ENCODE measurements around the gene UIMC1. TPM values are rescaled to one million over a fixed set of nuclear protein-coding genes. Genes with fewer than 3 reads are reported as not detected.
"Not testable (repeated sequence)": the region's sequence is repeated elsewhere in the genome, so short reads cannot be mapped to it uniquely, and the experiment has no call there.

Gene UIMC1
- total RNA-seq, result 20.4 and 30.8 TPM in 2 replicates
- 22.3 and 25.3 TPM in 2 replicates for polyA plus RNA-seq

- Histone ChIP-seq H3K4me3 (peak within 1 kb of the TSS; percentile 76), H3K4me1 (ENCODE audit: low read depth) (peaks cover 7% of the 10 kb centered on the region), H3K27me3 (no peaks in the 10 kb centered on the region), H3K9me3 (ENCODE audit: low read depth) (no peaks in the 10 kb centered on the region), H3K36me3 (no peaks in the 10 kb centered on the region), H3K27ac (peak within 1 kb of the TSS; percentile 93)
- DNase-seq (ENCODE audit: low read depth in 1 of 2, low spot score in 1 of 2), result peak; percentile 96 to 97
- TF ChIP-seq CTCF (IDR thresholded peaks at IDR 0.05; ENCODE audit: low read depth, low read length), result no peak
Observed at GRCh38 chr5:177006265-177006972, at the start of gene UIMC1. Gene UIMC1, minus strand, starts transcription at chr5:177006779. Its CDS starts 24,164 bp downstream, at chr5:176982615.

GRCh38 chr5:177049285-177049684, 42.7 kb upstream of the UIMC1 start:
- DNase-seq (ENCODE audit: low read depth in 1 of 2, low spot score in 1 of 2), result no peak
- Histone ChIP-seq H3K4me3 (no peak overlapping the region), H3K27ac (no peak overlapping the region), H3K36me3 (peaks cover 34% of the 10 kb centered on the region), H3K27me3 (no peaks in the 10 kb centered on the region), H3K9me3 (ENCODE audit: low read depth) (no peaks in the 10 kb centered on the region), H3K4me1 (ENCODE audit: low read depth) (no peaks in the 10 kb centered on the region)
- TF ChIP-seq CTCF (IDR thresholded peaks at IDR 0.05; ENCODE audit: low read depth, low read length), result no peak

- H3K27me3 ChIP-seq; H3K4me1 ChIP-seq (ENCODE audit: low read depth); H3K27ac ChIP-seq; DNase-seq (ENCODE audit: low read depth in 1 of 2, low spot score in 1 of 2); H3K9me3 ChIP-seq (ENCODE audit: low read depth); H3K4me3 ChIP-seq: not testable (repeated sequence)
- H3K36me3 ChIP-seq, result peaks cover 31% of the 10 kb centered on the region
Observed at GRCh38 chr5:177048531-177048930, 42.0 kb upstream of the UIMC1 start.

DNA sequence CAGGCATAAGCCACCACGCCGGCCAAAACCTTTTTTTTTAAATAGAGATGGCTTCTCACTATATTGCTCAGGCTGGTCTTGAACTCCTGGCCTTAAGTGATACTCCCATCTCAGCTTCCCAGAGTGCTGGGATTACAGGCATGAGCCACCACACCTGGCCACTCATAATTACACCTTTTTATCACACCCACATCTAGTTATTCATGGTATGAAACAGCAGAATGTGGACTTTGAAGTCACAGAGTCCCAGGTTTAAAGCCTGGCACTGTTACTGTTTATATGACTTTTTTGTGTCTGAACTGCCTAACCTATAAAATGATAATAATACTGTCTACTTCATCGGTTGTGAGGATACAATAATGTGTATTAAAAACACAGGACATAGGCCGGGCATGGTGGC, 39.1 kb upstream of the UIMC1 start:
- Histone ChIP-seq H3K36me3 (peaks cover 34% of the 10 kb centered on the region), H3K27me3 (no peaks in the 10 kb centered on the region), H3K4me3 (no peak overlapping the region), H3K9me3 (ENCODE audit: low read depth) (no peaks in the 10 kb centered on the region), H3K4me1 (ENCODE audit: low read depth) (no peaks in the 10 kb centered on the region), H3K27ac (no peak overlapping the region)
- DNase-seq (ENCODE audit: low read depth in 1 of 2, low spot score in 1 of 2), result no peak
- TF ChIP-seq CTCF (IDR thresholded peaks at IDR 0.05; ENCODE audit: low read depth, low read length), result no peak

DNA sequence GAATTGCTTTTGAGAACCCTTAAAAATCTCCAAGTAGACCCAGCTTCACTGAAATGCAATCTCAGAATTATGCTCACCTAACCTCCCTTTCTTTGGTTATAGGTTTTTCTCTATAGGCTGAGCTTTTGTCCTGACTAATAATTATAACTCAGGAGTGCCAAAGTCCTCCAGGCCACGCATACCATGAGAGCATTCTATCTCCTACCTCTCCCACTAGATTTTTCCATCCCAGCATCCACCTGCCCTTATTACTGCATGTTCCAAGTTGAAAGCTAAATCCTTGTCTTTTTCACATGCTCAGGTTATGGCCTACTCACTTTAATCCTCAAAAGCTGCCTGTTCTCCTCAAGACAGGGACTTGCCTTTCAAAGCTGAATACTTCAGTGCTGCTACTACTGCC, 38.1 kb upstream of the UIMC1 start:
- no peaks in the 10 kb centered on the region for H3K27me3 ChIP-seq
- no peak overlapping the region for H3K4me3 ChIP-seq
- DNase-seq (ENCODE audit: low read depth in 1 of 2, low spot score in 1 of 2), result no peak
- TF ChIP-seq CTCF (IDR thresholded peaks at IDR 0.05; ENCODE audit: low read depth, low read length), result no peak
- H3K9me3 ChIP-seq (ENCODE audit: low read depth), result no peaks in the 10 kb centered on the region
- H3K27ac ChIP-seq, result no peak overlapping the region
- H3K36me3 ChIP-seq, result peaks cover 28% of the 10 kb centered on the region
- H3K4me1 ChIP-seq (ENCODE audit: low read depth), result no peaks in the 10 kb centered on the region

DNA sequence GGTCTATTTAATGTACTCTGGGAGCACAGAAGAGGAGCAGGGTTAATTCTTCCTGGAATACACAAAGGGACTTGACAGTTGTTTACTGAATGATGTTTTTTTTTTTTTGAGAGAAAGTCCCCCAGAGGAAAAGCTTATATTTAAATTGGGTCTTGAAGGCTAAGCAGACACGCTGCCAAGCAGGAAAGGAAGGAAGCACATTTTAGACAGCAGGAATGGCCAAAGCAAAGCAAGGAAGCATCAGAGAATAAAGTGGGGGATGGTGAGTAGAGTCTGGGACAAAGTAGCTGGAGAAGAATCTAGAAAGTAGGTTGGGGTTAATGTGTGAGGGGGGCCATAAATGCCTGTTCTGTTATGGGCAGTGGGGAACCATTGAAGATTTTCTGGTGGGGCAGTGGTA, 37.4 kb upstream of the UIMC1 start:
- Histone ChIP-seq H3K27me3 (no peaks in the 10 kb centered on the region), H3K9me3 (ENCODE audit: low read depth) (no peaks in the 10 kb centered on the region), H3K4me3 (no peak overlapping the region), H3K27ac (no peak overlapping the region), H3K4me1 (ENCODE audit: low read depth) (no peaks in the 10 kb centered on the region), H3K36me3 (peaks cover 23% of the 10 kb centered on the region)
- TF ChIP-seq CTCF (IDR thresholded peaks at IDR 0.05; ENCODE audit: low read depth, low read length), result no peak
- no peak for DNase-seq (ENCODE audit: low read depth in 1 of 2, low spot score in 1 of 2)

Data from cardiac muscle cell (in vitro differentiated cells and primary cell).